Adrenal gland (tissue), 5 donors: ENCODE results near the gene CDX2.

ENCODE experiments used
- CTCF ChIP-seq, 6 experiments: fragments of 450-650 bp in 4 of 6; fragments of 200-600 bp in 2 of 6; sonication (generic) in 1 of 6; IDR thresholded peaks; 1 replicate in 5 of 6; 2 replicates in 1 of 6; pipeline versions ENCODE4 v1.5.1 to v1.8.0; 2016 to 2021; ENCODE audit warnings: antibody characterized with exemption in 6 of 6, mild to moderate bottlenecking in 2 of 6, moderate library complexity in 1 of 6
- POLR2A ChIP-seq, 2 donors: fragments of 450-650 bp; IDR thresholded peaks; one replicate each; pipeline ENCODE4 v1.6.1; 2017; ENCODE audit warnings: antibody characterized with exemption in 2 of 2, mild to moderate bottlenecking in 2 of 2, moderate library complexity in 1 of 2
- donor health status: DM: no; HTN: no; CAD: no.

- TF ChIP-seq CTCF (IDR thresholded peaks at IDR 0.05) (no peak), POLR2A (IDR thresholded peaks at IDR 0.05) (no peak)
Observed at GRCh38 chr13:27926644-27927434, 42.3 kb downstream of the CDX2 start.
